IPS DF 6.9 (cell line): Measurements from ENCODE around the gene LALBA.
"Not testable (repeated sequence)": the region's sequence is repeated elsewhere in the genome, so short reads cannot be mapped to it uniquely, and the experiment has no call there.

Experiments
- DNase-seq: peaks from one replicate; pipeline ENCODE4 v3.0.0-alpha.2; 2013; ENCODE audit warnings: low read depth, low spot score
- H3K27ac ChIP-seq: one replicate; pipeline ENCODE4 v1.5.1; 2013; ENCODE audit warnings: low read length, control low read depth
- H3K27me3 ChIP-seq: 2 replicates; pipeline ENCODE4 v1.6.1; 2013; ENCODE audit warnings: mild to moderate bottlenecking, low read length; ENCODE audit not compliant: control insufficient read depth, insufficient read depth
- H3K36me3 ChIP-seq: 2 replicates; pipeline ENCODE4 v1.6.1; 2013; ENCODE audit warnings: low read length; ENCODE audit not compliant: control insufficient read depth, insufficient read depth
- H3K4me1 ChIP-seq: 2 replicates; pipeline ENCODE4 v1.6.1; 2013; ENCODE audit warnings: low read length; ENCODE audit not compliant: control insufficient read depth, insufficient read depth
- H3K4me3 ChIP-seq: 2 replicates; pipeline ENCODE4 v1.5.1; 2013; ENCODE audit warnings: mild to moderate bottlenecking, low read length
- H3K9me3 ChIP-seq: 2 replicates; pipeline ENCODE4 v1.6.1; 2013; ENCODE audit warnings: low read length, inconsistent platforms; ENCODE audit not compliant: control insufficient read depth, insufficient read depth
- WGBS: extraction: QIAGEN DNeasy Blood & Tissue Kit; methylation state at CpG from one replicate; pipeline ENCODE4 v1.1.7; 2013; ENCODE audit warnings: mixed read lengths, missing lambda C conversion rate; ENCODE audit not compliant: insufficient read length, insufficient coverage; 5-methylcytosine and 5-hydroxymethylcytosine counted together

Gene LALBA

DNA sequence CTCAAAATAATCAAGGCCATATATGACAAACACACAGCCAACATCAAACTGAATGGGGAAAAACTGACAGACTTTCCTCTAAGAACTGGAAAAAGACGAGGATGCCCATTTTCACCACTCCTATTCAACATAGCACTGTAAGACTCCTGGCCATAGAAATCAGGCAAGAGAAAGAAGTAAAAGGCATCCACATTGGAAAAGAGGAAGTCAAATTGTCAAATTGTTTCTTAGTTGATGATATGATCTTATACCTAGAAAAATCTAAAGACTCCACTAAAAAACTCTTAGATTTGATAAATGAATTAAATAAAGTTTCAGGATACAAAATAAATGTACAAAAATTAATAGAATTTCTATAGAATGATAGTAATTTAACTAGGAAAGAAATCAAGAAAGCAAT is 33.2 kb downstream of the LALBA start:
- no peaks in the 10 kb centered on the region for H3K27me3 ChIP-seq
- no CpG with 5 or more reads among the region's 1 CpG for WGBS

DNA sequence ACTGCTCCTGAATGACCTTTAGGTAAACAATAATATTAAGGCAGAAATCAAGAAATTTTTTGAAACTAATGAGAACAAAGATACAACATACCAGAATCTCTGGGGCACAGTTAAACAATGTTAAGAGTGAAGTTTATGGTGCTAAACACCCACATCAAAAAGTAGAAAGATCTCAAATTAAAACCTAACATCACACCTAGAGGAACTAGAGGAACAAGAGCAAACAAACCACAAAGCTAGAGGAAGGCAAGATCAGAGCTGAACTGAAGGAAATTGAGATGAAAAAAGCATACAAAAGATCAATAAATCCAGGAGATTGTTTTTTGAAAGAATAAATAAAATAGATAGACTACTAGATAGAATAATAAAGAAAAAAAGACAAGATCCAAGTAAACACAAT is 37.2 kb downstream of the LALBA start:
- Histone ChIP-seq H3K9me3 (no peaks in the 10 kb centered on the region), H3K36me3 (no peaks in the 10 kb centered on the region), H3K27ac (no peak overlapping the region), H3K4me1 (no peaks in the 10 kb centered on the region; the same call in 1 of the 2 replicates), H3K4me3 (no peak overlapping the region), H3K27me3 (no peaks in the 10 kb centered on the region)
- DNase-seq = no peak

More for the DNA sequence above, 33.2 kb downstream of the LALBA start:
- no peaks in the 10 kb centered on the region for H3K4me1 ChIP-seq
- no peak overlapping the region for H3K27ac ChIP-seq
- H3K9me3 ChIP-seq = no peaks in the 10 kb centered on the region
- DNase-seq = no peak
- H3K36me3 ChIP-seq = no peaks in the 10 kb centered on the region
- no peak overlapping the region for H3K4me3 ChIP-seq

DNA sequence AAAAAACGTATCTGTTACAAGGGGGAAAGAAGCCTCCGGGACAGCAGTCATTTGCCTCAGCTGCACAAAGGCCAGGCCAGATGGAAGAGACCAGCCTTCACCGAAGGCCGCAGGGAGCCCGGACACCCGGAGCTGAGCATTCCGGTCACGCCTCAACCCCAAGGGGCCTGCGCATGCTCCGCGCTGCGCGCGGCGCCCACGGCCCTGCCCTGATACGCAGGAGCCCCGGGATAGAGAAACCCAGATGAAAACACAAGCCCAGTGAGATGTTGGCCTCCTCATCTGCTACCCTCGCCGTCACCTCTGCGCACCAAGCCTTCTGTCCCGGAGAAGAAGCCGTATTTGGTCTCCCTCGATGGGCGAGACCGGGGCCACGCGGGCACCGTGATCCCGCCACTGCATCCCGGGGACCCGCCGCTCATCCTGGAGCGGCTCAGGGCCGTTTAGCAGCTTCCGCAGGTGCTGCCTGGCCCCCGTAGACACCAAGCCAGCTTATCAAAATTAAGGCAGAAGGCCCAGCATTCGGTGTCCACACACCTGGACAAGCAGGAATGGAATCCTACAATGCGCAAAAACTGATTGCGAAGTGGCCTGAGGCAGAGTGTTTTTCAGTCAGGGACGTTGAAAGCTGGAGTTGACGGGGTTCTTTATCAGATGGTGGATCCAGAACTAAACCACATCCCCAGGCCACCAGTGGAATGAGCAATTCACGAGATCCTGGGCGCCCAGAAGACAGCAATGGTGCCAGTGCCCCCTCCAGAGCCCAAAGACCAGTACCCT is 41.8 kb downstream of the LALBA start:
- Histone ChIP-seq H3K4me3 (no peak overlapping the region), H3K9me3 (no peaks in the 10 kb centered on the region), H3K36me3 (no peaks in the 10 kb centered on the region), H3K27ac (no peak overlapping the region), H3K27me3 (no peaks in the 10 kb centered on the region), H3K4me1 (no peaks in the 10 kb centered on the region; the same call in 1 of the 2 replicates)
- no peak for DNase-seq
- no CpG with 5 or more reads among the region's 44 CpGs for WGBS

DNA sequence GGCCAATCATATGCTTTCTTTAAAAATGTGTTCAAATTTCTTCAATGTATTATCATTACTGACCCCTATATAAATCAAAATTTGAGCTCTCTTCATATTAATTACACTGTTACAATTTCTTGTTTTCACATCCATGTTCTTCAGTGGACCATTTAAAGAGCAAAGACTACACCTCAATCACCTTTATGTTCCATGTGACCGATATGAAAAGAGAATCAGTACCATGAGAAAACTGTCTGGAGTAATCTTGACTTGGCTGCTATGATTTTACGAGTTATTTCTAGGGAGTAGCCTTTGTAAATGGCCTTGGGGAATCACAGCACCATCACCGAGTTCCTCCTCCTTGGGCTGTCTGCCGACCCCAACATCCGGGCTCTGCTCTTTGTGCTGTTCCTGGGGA is 44.5 kb downstream of the LALBA start, which contains the start of gene OR8S1:
Gene OR8S1 (plus strand): TSS at position 301 of the 400 bp plus-strand sequence. CDS start 0 bp downstream, at position 301.
- H3K4me1 ChIP-seq = no peaks in the 10 kb centered on the region; the same call in 1 of the 2 replicates
- H3K27ac ChIP-seq = no peak within 1 kb of the TSS
- H3K27me3 ChIP-seq = no peaks in the 10 kb centered on the region
- H3K9me3 ChIP-seq = no peaks in the 10 kb centered on the region
- no peak within 1 kb of the TSS for H3K4me3 ChIP-seq
- H3K36me3 ChIP-seq = no peaks in the 10 kb centered on the region
- no CpG with 5 or more reads among the region's 5 CpGs for WGBS
- DNase-seq = no peak

DNA sequence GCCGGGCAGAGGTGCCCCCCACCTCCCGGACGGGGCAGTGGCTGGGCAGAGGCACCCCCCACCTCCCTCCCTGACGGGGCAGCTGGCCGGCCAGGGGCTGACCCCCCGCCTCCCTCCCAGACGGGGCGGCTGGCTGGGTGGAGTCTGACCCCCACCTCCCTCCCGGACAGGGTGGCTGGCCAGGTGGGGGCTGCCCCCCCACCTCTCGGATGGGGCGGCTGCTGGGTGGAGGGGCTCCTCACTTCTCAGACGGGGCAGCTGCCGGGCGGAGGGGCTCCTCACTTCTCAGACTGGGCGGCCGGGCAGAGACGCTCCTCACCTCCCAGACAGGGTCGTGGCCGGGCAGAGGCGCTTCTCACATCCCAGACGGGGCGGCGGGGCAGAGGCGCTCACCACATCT is 49.5 kb downstream of the LALBA start:
- not testable (repeated sequence) for DNase-seq, H3K4me1 ChIP-seq, H3K4me3 ChIP-seq, H3K27ac ChIP-seq, H3K36me3 ChIP-seq, H3K9me3 ChIP-seq, H3K27me3 ChIP-seq
- WGBS = no CpG with 5 or more reads among the region's 24 CpGs
